ENCODE measurements around the gene LHFPL2. TPM values are rescaled to one million over a fixed set of nuclear protein-coding genes. Genes with fewer than 3 reads are reported as not detected.
A peak's percentile ranks its signal among the peaks of the same experiment; 100 is the strongest.

LHFPL2 gene
- total and polyA plus RNA-seq, 9 of the 15 experiments (the other 6 are each of a cell fraction or from before 2014, with no cell fraction given) = 1.0 to 6.6 (median 4.6) TPM

- TF ChIP-seq PKNOX1 (IDR thresholded peaks at IDR 0.05) (peak; percentile 88), MECOM (CRISPR knock-in tag; IDR thresholded peaks at IDR 0.05) (peak; percentile 97), KDM1A (IDR thresholded peaks at IDR 0.05) (peak; percentile 89 to 93), KAT7 (CRISPR knock-in tag; IDR thresholded peaks at IDR 0.05; ENCODE audit: borderline replicate concordance) (no peak), EWSR1 (IDR thresholded peaks at IDR 0.05; ENCODE audit: borderline replicate concordance, low read depth, partially characterized antibody) (no peak), ZNF766 (CRISPR knock-in tag; conservative IDR thresholded peaks at IDR 0.05) (peak; percentile 86), DPF2 (IDR thresholded peaks at IDR 0.05) (peak; percentile 99), ELK3 (CRISPR knock-in tag; IDR thresholded peaks at IDR 0.05) (no peak), TAF7 (tag; IDR thresholded peaks at IDR 0.05) (no peak), IRF2 (CRISPR knock-in tag; IDR thresholded peaks at IDR 0.05) (no peak), XRCC4 (IDR thresholded peaks at IDR 0.05; ENCODE audit: extremely low read depth, insufficient read depth, insufficient read length) (no peak), ZNF449 (CRISPR knock-in tag; IDR thresholded peaks at IDR 0.05) (no peak), XRCC5 (IDR thresholded peaks at IDR 0.05; ENCODE audit: low read depth, low read length) (no peak), MBD2 (IDR thresholded peaks at IDR 0.05; ENCODE audit: borderline replicate concordance, low read depth) (peak; percentile 69), SMAD1 (IDR thresholded peaks at IDR 0.05; ENCODE audit: low read depth, low read length, partially characterized antibody) (peak; percentile 21), ZNF263 (CRISPR knock-in tag; IDR thresholded peaks at IDR 0.05; ENCODE audit: borderline replicate concordance) (no peak), HMG20B (CRISPR knock-in tag; IDR thresholded peaks at IDR 0.05) (no peak), E2F4 (CRISPR knock-in tag; IDR thresholded peaks at IDR 0.05; ENCODE audit: low read depth) (no peak), MBD1 (CRISPR knock-in tag; IDR thresholded peaks at IDR 0.05) (no peak), ZNF347 (CRISPR knock-in tag; IDR thresholded peaks at IDR 0.05; ENCODE audit: low read depth) (no peak)
Observed at GRCh38 chr5:78483809-78484521, 164.6 kb downstream of the LHFPL2 start (continued).

Measured in K562 (cell line).